Testis (tissue), 2 donors: ENCODE data around the gene COG4.

Source experiments
- CTCF ChIP-seq, 3 experiments: fragments of 450-650 bp in 2 of 3; fragments of 200-600 bp in 1 of 3; sonication (generic) in 1 of 3; IDR thresholded peaks; one replicate each; pipeline ENCODE4 v1.5.1; 2016 to 2019; ENCODE audit warnings: antibody characterized with exemption in 3 of 3, mild to moderate bottlenecking in 2 of 3, moderate library complexity in 1 of 3
- POLR2A ChIP-seq: fragments of 450-650 bp; IDR thresholded peaks from one replicate; pipeline ENCODE4 v1.6.1; 2017; ENCODE audit warnings: antibody characterized with exemption, mild to moderate bottlenecking, moderate library complexity

GRCh38 chr16:70481929-70482536, 41.3 kb downstream of the COG4 start:
- TF ChIP-seq CTCF (IDR thresholded peaks at IDR 0.05) (no peak), POLR2A (no peak)
